ENCODE measurements around the gene SLTM.

- no peak for TF ChIP-seq POLR2AphosphoS5 (IDR thresholded peaks at IDR 0.05; ENCODE audit: low read depth, low read length)
- no peak for TF ChIP-seq TAF1 (IDR thresholded peaks at IDR 0.05; ENCODE audit: borderline replicate concordance, low read depth, low read length)
These were observed 19.3 kb upstream of the SLTM start for GRCh38 chr15:58952751-58953150.

Data from GM12892 (cell line).